Stimulated activated naive B cell treated with anti-CD40 and anti-IgM and Interleukin-4, amounts not matched to agents 10 μg/mL and 1 μg/mL and 100 μg/mL, for 72 hours (primary cell): Measurements from ENCODE around the gene AGBL4.
"Not testable (repeated sequence)": the region's sequence is repeated elsewhere in the genome, so short reads cannot be mapped to it uniquely, and the experiment has no call there.

ENCODE experiments used
- ATAC-seq, 2 donors: fragments of 150-1000 bp; cut with Tn5 transposase; replicated peaks; 2 replicates each; pipeline ENCODE4 v1.10.0; 2021; ENCODE audit warnings: moderate library complexity in 1 of 2
- DNase-seq: peaks from one replicate; pipeline ENCODE4 v3.0.0; 2021
- H3K27ac Mint-ChIP-seq: one replicate; pipeline ENCODE4 v1.8.0; 2022; ENCODE audit warnings: mild to moderate bottlenecking, mixed read lengths
- H3K27me3 Mint-ChIP-seq, 2 donors: one replicate each; pipeline ENCODE4 v1.8.0; 2022; ENCODE audit warnings: mixed read lengths in 2 of 2
- H3K36me3 Mint-ChIP-seq, 2 donors: one replicate each; pipeline ENCODE4 v1.8.0; 2022; ENCODE audit warnings: mixed read lengths in 2 of 2, mild to moderate bottlenecking in 1 of 2
- H3K4me1 Mint-ChIP-seq, 2 donors: one replicate each; pipeline ENCODE4 v1.8.0; 2022; ENCODE audit warnings: mixed read lengths in 2 of 2, mild to moderate bottlenecking in 1 of 2
- H3K4me3 Mint-ChIP-seq, 2 donors: one replicate each; pipeline ENCODE4 v1.8.0; 2022; ENCODE audit warnings: mild to moderate bottlenecking in 2 of 2, mixed read lengths in 2 of 2, moderate library complexity in 1 of 2
- H3K9me3 Mint-ChIP-seq, 2 donors: one replicate each; pipeline ENCODE4 v1.8.0; 2022; ENCODE audit warnings: mixed read lengths in 2 of 2, mild to moderate bottlenecking in 1 of 2

The AGBL4 gene

GRCh38 chr1:49013079-49013478 lies 1010.7 kb downstream of the AGBL4 start:
- H3K4me1 Mint-ChIP-seq = no peaks in the 10 kb centered on the region
- no peak overlapping the region for H3K27ac Mint-ChIP-seq
- no peak overlapping the region for H3K4me3 Mint-ChIP-seq
- no peaks in the 10 kb centered on the region for H3K27me3 Mint-ChIP-seq
- DNase-seq (no peak), ATAC-seq (no peak)
- no peaks in the 10 kb centered on the region for H3K9me3 Mint-ChIP-seq
- H3K36me3 Mint-ChIP-seq = no peaks in the 10 kb centered on the region

- not testable (repeated sequence) for H3K4me3 Mint-ChIP-seq, H3K9me3 Mint-ChIP-seq, ATAC-seq, H3K27ac Mint-ChIP-seq, DNase-seq, H3K27me3 Mint-ChIP-seq, H3K36me3 Mint-ChIP-seq, H3K4me1 Mint-ChIP-seq
Measured at GRCh38 chr1:49002981-49003380, 1020.8 kb downstream of the AGBL4 start.

GRCh38 chr1:48999321-48999720 lies 1024.4 kb downstream of the AGBL4 start:
- H3K27me3 Mint-ChIP-seq = peaks cover 2 to 9% of the 10 kb centered on the region in 2 donors
- H3K36me3 Mint-ChIP-seq = no peaks in the 10 kb centered on the region
- no peaks in the 10 kb centered on the region for H3K9me3 Mint-ChIP-seq
- H3K27ac Mint-ChIP-seq = no peak overlapping the region
- no peaks in the 10 kb centered on the region for H3K4me1 Mint-ChIP-seq
- DNase-seq (no peak), ATAC-seq (no peak)
- no peak overlapping the region for H3K4me3 Mint-ChIP-seq

GRCh38 chr1:48996311-48996710 lies 1027.4 kb downstream of the AGBL4 start:
- DNase-seq (no peak), ATAC-seq (no peak)
- no peak overlapping the region for H3K27ac Mint-ChIP-seq
- no peaks in the 10 kb centered on the region for H3K36me3 Mint-ChIP-seq
- no peak overlapping the region for H3K4me3 Mint-ChIP-seq
- H3K9me3 Mint-ChIP-seq = peaks cover 4 to 7% of the 10 kb centered on the region in 2 donors
- no peaks in the 10 kb centered on the region for H3K27me3 Mint-ChIP-seq
- no peaks in the 10 kb centered on the region for H3K4me1 Mint-ChIP-seq

GRCh38 chr1:48988633-48989197 lies 1035.0 kb downstream of the AGBL4 start:
- no peaks in the 10 kb centered on the region for H3K4me1 Mint-ChIP-seq
- H3K27ac Mint-ChIP-seq = no peak overlapping the region
- no peak for ATAC-seq
- no peak overlapping the region for H3K4me3 Mint-ChIP-seq
- no peaks in the 10 kb centered on the region for H3K36me3 Mint-ChIP-seq
- H3K27me3 Mint-ChIP-seq = peaks cover 6 to 11% of the 10 kb centered on the region in 2 donors
- no peak for DNase-seq
- H3K9me3 Mint-ChIP-seq = peaks cover 8 to 9% of the 10 kb centered on the region in 2 donors

- Mint-ChIP-seq H3K27me3 (peaks cover 20 to 24% of the 10 kb centered on the region in 2 donors), H3K9me3 (peaks cover 3 to 9% of the 10 kb centered on the region in 2 donors), H3K4me1 (no peaks in the 10 kb centered on the region), H3K4me3 (no peak overlapping the region), H3K27ac (no peak overlapping the region), H3K36me3 (no peaks in the 10 kb centered on the region)
- no peak for ATAC-seq
- no peak for DNase-seq
Measured at GRCh38 chr1:48979940-48980339, 1043.8 kb downstream of the AGBL4 start.

GRCh38 chr1:48978413-48978812 lies 1045.3 kb downstream of the AGBL4 start:
- DNase-seq (no peak), ATAC-seq (no peak)
- H3K36me3 Mint-ChIP-seq = no peaks in the 10 kb centered on the region
- no peak overlapping the region for H3K27ac Mint-ChIP-seq
- peaks cover 3 to 9% of the 10 kb centered on the region in 2 donors for H3K9me3 Mint-ChIP-seq
- H3K4me1 Mint-ChIP-seq = no peaks in the 10 kb centered on the region
- H3K27me3 Mint-ChIP-seq = peaks cover 15 to 22% of the 10 kb centered on the region in 2 donors
- no peak overlapping the region for H3K4me3 Mint-ChIP-seq

GRCh38 chr1:48977273-48977672 lies 1046.5 kb downstream of the AGBL4 start:
- ATAC-seq (no peak), DNase-seq (no peak)
- H3K36me3 Mint-ChIP-seq = no peaks in the 10 kb centered on the region
- H3K4me1 Mint-ChIP-seq = no peaks in the 10 kb centered on the region
- H3K27ac Mint-ChIP-seq = no peak overlapping the region
- H3K27me3 Mint-ChIP-seq = peaks cover 15 to 22% of the 10 kb centered on the region in 2 donors
- no peak overlapping the region for H3K4me3 Mint-ChIP-seq
- peaks cover 3 to 9% of the 10 kb centered on the region in 2 donors for H3K9me3 Mint-ChIP-seq

- Mint-ChIP-seq H3K4me1 (no peaks in the 10 kb centered on the region), H3K27me3 (peaks cover 8 to 19% of the 10 kb centered on the region in 2 donors), H3K4me3 (no peak overlapping the region), H3K36me3 (no peaks in the 10 kb centered on the region), H3K27ac (no peak overlapping the region), H3K9me3 (no peaks in the 10 kb centered on the region)
- DNase-seq (no peak), ATAC-seq (no peak)
Measured at GRCh38 chr1:48969971-48970370, 1053.8 kb downstream of the AGBL4 start.

- no peaks in the 10 kb centered on the region for H3K36me3 Mint-ChIP-seq
- H3K4me1 Mint-ChIP-seq = no peaks in the 10 kb centered on the region
- H3K27me3 Mint-ChIP-seq = peaks cover 4 to 19% of the 10 kb centered on the region in 2 donors
- DNase-seq (no peak), ATAC-seq (no peak)
- H3K27ac Mint-ChIP-seq = no peak overlapping the region
- no peaks in the 10 kb centered on the region for H3K9me3 Mint-ChIP-seq
- no peak overlapping the region for H3K4me3 Mint-ChIP-seq
Measured at GRCh38 chr1:48967318-48967717, 1056.4 kb downstream of the AGBL4 start.

GRCh38 chr1:48966583-48966982 lies 1057.2 kb downstream of the AGBL4 start:
- Mint-ChIP-seq H3K27me3 (peaks cover 4 to 19% of the 10 kb centered on the region in 2 donors), H3K9me3 (no peaks in the 10 kb centered on the region), H3K36me3 (no peaks in the 10 kb centered on the region)

GRCh38 chr1:48960320-48960719 lies 1063.4 kb downstream of the AGBL4 start:
- no peak for DNase-seq
- H3K9me3 Mint-ChIP-seq = no peaks in the 10 kb centered on the region
- H3K4me3 Mint-ChIP-seq = no peak overlapping the region
- ATAC-seq = no peak
- H3K27ac Mint-ChIP-seq = no peak overlapping the region
- H3K4me1 Mint-ChIP-seq = no peaks in the 10 kb centered on the region
- H3K27me3 Mint-ChIP-seq = peaks cover 0 to 17% of the 10 kb centered on the region in 2 donors
- no peaks in the 10 kb centered on the region for H3K36me3 Mint-ChIP-seq

More at GRCh38 chr1:48966583-48966982, 1057.2 kb downstream of the AGBL4 start:
- ATAC-seq (no peak), DNase-seq (no peak)
- H3K4me1 Mint-ChIP-seq = no peaks in the 10 kb centered on the region
- H3K27ac Mint-ChIP-seq = no peak overlapping the region
- H3K4me3 Mint-ChIP-seq = no peak overlapping the region

GRCh38 chr1:48955774-48956173 lies 1068.0 kb downstream of the AGBL4 start:
- no peak overlapping the region for H3K4me3 Mint-ChIP-seq
- DNase-seq (no peak), ATAC-seq (no peak)
- H3K27me3 Mint-ChIP-seq = peaks cover 0 to 17% of the 10 kb centered on the region in 2 donors
- no peak overlapping the region for H3K27ac Mint-ChIP-seq
- no peaks in the 10 kb centered on the region for H3K9me3 Mint-ChIP-seq
- no peaks in the 10 kb centered on the region for H3K36me3 Mint-ChIP-seq
- H3K4me1 Mint-ChIP-seq = no peaks in the 10 kb centered on the region

- no peak for ATAC-seq
- Mint-ChIP-seq H3K9me3 (no peaks in the 10 kb centered on the region), H3K4me3 (no peak overlapping the region), H3K27me3 (peaks cover 4 to 20% of the 10 kb centered on the region in 2 donors), H3K36me3 (no peaks in the 10 kb centered on the region), H3K4me1 (no peaks in the 10 kb centered on the region), H3K27ac (no peak overlapping the region)
- DNase-seq = no peak
Measured at GRCh38 chr1:48953617-48954016, 1070.1 kb downstream of the AGBL4 start.

- Mint-ChIP-seq H3K4me3 (no peak overlapping the region), H3K27ac (no peak overlapping the region), H3K9me3 (no peaks in the 10 kb centered on the region)
Measured at GRCh38 chr1:48948562-48948961, 1075.2 kb downstream of the AGBL4 start.

More at GRCh38 chr1:48948562-48948961, 1075.2 kb downstream of the AGBL4 start:
- DNase-seq (no peak), ATAC-seq (no peak)
- peaks cover 0 to 2% of the 10 kb centered on the region in 2 donors for H3K4me1 Mint-ChIP-seq
- no peaks in the 10 kb centered on the region for H3K36me3 Mint-ChIP-seq
- H3K27me3 Mint-ChIP-seq = peaks cover 10 to 22% of the 10 kb centered on the region in 2 donors
